Testis (tissue), 2 donors: ENCODE measurements around the gene FRMD1.

ENCODE experiments used
- CTCF ChIP-seq, 3 experiments: fragments of 450-650 bp in 2 of 3; fragments of 200-600 bp in 1 of 3; sonication (generic) in 1 of 3; IDR thresholded peaks; one replicate each; pipeline ENCODE4 v1.5.1; 2016 to 2019; ENCODE audit warnings: antibody characterized with exemption in 3 of 3, mild to moderate bottlenecking in 2 of 3, moderate library complexity in 1 of 3
- POLR2A ChIP-seq: fragments of 450-650 bp; IDR thresholded peaks from one replicate; pipeline ENCODE4 v1.6.1; 2017; ENCODE audit warnings: antibody characterized with exemption, mild to moderate bottlenecking, moderate library complexity

- no peak for TF ChIP-seq POLR2A
- no peak for TF ChIP-seq CTCF (IDR thresholded peaks at IDR 0.05)
These were observed 11.7 kb upstream of the FRMD1 start for GRCh38 chr6:168090706-168091105.
